Fibroblast of pulmonary artery (primary cell): ENCODE results near the gene TRIP10.
A peak's percentile ranks its signal among the peaks of the same experiment; 100 is the strongest.

Source experiments
- DNase-seq: peaks from one replicate; pipeline ENCODE4 v3.0.0-alpha.2; 2010; ENCODE audit warnings: low read depth
- H3K4me3 ChIP-seq: replicated peaks from 2 replicates; pipeline ENCODE4 v1.5.1; 2011; ENCODE audit warnings: low read depth, mild to moderate bottlenecking, control low read depth, low read length, moderate library complexity
- CTCF ChIP-seq: IDR thresholded peaks from 2 replicates; pipeline ENCODE4 v1.5.1; 2011; ENCODE audit warnings: mild to moderate bottlenecking, control low read depth, low read length, inconsistent platforms; ENCODE audit errors: missing control alignments

Gene TRIP10

DNA sequence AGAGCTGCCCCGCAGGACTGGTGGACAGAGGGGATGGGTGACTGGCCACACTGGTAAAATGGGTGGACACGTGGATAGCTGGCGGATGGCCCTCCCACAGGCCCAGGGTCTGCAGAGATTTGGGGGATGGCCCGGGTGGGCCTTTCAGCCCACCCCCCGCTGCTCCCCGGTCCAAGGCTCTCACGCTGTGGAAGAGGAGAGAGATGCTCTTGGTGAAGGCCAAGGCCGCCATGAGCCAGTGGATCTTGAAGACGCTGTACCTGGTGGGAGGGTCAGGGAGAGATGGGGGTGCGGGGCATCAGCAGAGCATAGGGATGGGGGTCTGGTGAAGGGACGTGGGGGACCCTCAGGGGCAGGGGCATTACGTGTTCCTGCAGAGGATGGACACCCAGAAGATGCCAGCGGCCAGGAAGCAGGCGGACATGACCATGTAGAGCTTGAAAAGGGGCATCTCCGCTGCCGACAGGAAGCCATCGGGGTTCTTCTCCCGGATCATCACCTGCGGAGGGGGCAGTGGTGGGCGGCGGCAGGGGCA lies 6.6 kb upstream of the TRIP10 start:
- no peak for DNase-seq
- no peak for TF ChIP-seq CTCF
- no peak overlapping the region for H3K4me3 ChIP-seq

DNA sequence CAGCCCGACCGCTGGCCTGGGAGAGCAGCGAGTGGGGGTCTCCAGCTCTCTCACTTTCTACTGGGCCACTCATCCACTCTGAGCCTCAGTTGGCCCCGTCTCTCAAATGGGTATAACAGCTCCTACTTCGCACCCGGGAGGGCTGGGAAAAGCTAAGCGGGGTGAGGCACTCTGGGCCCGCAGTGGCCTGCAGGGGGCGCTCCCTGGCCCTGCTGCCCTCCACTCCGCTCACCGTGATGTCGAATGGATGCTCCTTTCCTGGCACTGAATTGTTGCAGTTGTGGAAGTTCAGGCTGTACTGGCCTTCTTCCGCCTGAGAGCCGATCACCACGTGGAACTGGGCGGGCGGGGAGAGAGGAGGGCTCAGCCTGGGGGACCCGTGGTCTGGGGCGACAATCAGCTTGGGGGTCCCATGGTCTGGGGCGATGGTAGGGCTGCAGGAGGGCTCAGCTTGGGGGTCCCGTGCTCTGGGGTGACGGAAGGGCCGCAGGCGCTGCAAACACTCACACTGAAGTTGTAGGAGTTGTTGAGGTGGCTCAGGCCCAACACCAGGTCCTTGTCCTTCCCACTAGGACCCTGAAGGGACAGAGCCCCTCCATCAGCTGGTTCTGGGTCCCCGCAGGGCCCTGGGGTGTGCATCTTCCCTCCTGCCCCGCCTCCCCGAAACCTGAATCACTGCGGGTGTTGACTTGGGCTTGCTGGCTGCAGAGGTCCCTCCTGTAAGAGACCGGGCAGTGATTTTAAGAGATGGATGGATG lies 6.0 kb upstream of the TRIP10 start:
- no peak for DNase-seq
- no peak overlapping the region for H3K4me3 ChIP-seq
- no peak for TF ChIP-seq CTCF

DNA sequence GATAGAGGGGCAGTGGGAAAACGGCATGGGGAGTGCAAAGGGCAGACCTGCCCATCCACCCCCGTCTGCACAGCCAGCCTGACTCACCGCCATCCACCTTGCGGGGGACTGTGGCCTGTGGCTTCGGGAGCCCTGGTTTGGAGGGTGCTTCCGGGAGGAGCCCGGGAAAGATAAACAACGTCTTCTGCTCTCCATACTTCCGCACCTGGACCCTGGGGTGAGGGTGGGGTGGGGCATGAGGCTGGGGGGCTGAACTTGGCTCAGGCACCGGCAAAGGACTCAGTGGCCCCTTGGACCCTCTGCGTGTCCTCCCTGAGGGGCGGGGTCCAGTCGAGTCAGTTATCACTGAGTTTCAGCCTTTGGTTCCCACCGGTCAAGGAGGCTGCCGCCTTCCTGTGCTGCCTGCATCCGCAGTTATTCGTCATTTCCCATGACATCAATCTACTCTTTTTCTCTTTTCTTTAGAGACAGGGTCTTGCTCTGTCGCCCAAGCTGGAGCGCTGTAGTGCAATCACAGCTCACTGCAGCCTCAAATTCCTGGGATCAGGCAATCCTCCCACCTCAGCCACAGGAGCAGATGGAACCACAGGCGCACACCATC lies 5.3 kb upstream of the TRIP10 start:
- no peak for DNase-seq
- H3K4me3 ChIP-seq = no peak overlapping the region
- no peak for TF ChIP-seq CTCF

- peak overlapping the region; percentile 97 for H3K4me3 ChIP-seq
- TF ChIP-seq CTCF = no peak
- DNase-seq = no peak
Observed at GRCh38 chr19:6735181-6735911, 4.1 kb upstream of the TRIP10 start.

GRCh38 chr19:6736169-6736916 lies 3.1 kb upstream of the TRIP10 start:
- peak overlapping the region; percentile 97 for H3K4me3 ChIP-seq
- peak; percentile 71 for TF ChIP-seq CTCF
- peak; percentile 94 for DNase-seq

- peak overlapping the region; percentile 97 for H3K4me3 ChIP-seq
- DNase-seq = no peak
- no peak for TF ChIP-seq CTCF
Observed at GRCh38 chr19:6736917-6737283, 2.6 kb upstream of the TRIP10 start.
